ENCODE data around the gene DTNA.

The DTNA gene

GRCh38 chr18:34828093-34828492, 118.0 kb downstream of the DTNA start:
- Histone ChIP-seq H3K9me3 (ENCODE audit: severe bottlenecking) (no peaks in the 10 kb centered on the region), H3K36me3 (no peaks in the 10 kb centered on the region), H3K4me3 (ENCODE audit: low read depth, low read length) (no peak overlapping the region), H3K27ac (no peak overlapping the region), H3K27me3 (ENCODE audit: insufficient read depth, low read depth, severe bottlenecking) (no peaks in the 10 kb centered on the region)
- no peak for DNase-seq
- no peak for TF ChIP-seq CTCF (IDR thresholded peaks at IDR 0.05; ENCODE audit: low read depth, low read length)

- Histone ChIP-seq H3K36me3 (no peaks in the 10 kb centered on the region), H3K27ac (no peak overlapping the region), H3K27me3 (ENCODE audit: insufficient read depth, low read depth, severe bottlenecking) (peaks cover 3% of the 10 kb centered on the region), H3K4me3 (ENCODE audit: low read depth, low read length) (no peak overlapping the region), H3K9me3 (ENCODE audit: severe bottlenecking) (no peaks in the 10 kb centered on the region)
- no peak for DNase-seq
- TF ChIP-seq CTCF (IDR thresholded peaks at IDR 0.05; ENCODE audit: low read depth, low read length), result no peak
These were observed 124.8 kb downstream of the DTNA start for GRCh38 chr18:34834897-34835296.

GRCh38 chr18:34835466-34835865, 125.4 kb downstream of the DTNA start:
- no peak for DNase-seq
- Histone ChIP-seq H3K27me3 (ENCODE audit: insufficient read depth, low read depth, severe bottlenecking) (peaks cover 3% of the 10 kb centered on the region), H3K27ac (no peak overlapping the region), H3K4me3 (ENCODE audit: low read depth, low read length) (no peak overlapping the region), H3K36me3 (no peaks in the 10 kb centered on the region), H3K9me3 (ENCODE audit: severe bottlenecking) (no peaks in the 10 kb centered on the region)
- TF ChIP-seq CTCF (IDR thresholded peaks at IDR 0.05; ENCODE audit: low read depth, low read length), result no peak

GRCh38 chr18:34837769-34838272, 127.7 kb downstream of the DTNA start:
- peaks cover 3% of the 10 kb centered on the region for H3K27me3 ChIP-seq (ENCODE audit: insufficient read depth, low read depth, severe bottlenecking)
- H3K4me3 ChIP-seq (ENCODE audit: low read depth, low read length), result no peak overlapping the region
- TF ChIP-seq CTCF (IDR thresholded peaks at IDR 0.05; ENCODE audit: low read depth, low read length), result no peak
- no peaks in the 10 kb centered on the region for H3K36me3 ChIP-seq
- no peak overlapping the region for H3K27ac ChIP-seq
- DNase-seq, result no peak
- H3K9me3 ChIP-seq (ENCODE audit: severe bottlenecking), result no peaks in the 10 kb centered on the region

- DNase-seq, result no peak
- no peak for TF ChIP-seq CTCF (IDR thresholded peaks at IDR 0.05; ENCODE audit: low read depth, low read length)
- no peak overlapping the region for H3K4me3 ChIP-seq (ENCODE audit: low read depth, low read length)
These were observed 128.6 kb downstream of the DTNA start for GRCh38 chr18:34838669-34839068.

GRCh38 chr18:34840256-34840826, 130.2 kb downstream of the DTNA start:
- no peaks in the 10 kb centered on the region for H3K27me3 ChIP-seq (ENCODE audit: insufficient read depth, low read depth, severe bottlenecking)
- no peak overlapping the region for H3K27ac ChIP-seq
- no peaks in the 10 kb centered on the region for H3K9me3 ChIP-seq (ENCODE audit: severe bottlenecking)
- TF ChIP-seq CTCF (IDR thresholded peaks at IDR 0.05; ENCODE audit: low read depth, low read length), result no peak
- DNase-seq, result no peak
- H3K4me3 ChIP-seq (ENCODE audit: low read depth, low read length), result no peak overlapping the region
- no peaks in the 10 kb centered on the region for H3K36me3 ChIP-seq

More at GRCh38 chr18:34838669-34839068, 128.6 kb downstream of the DTNA start:
- Histone ChIP-seq H3K27me3 (ENCODE audit: insufficient read depth, low read depth, severe bottlenecking) (peaks cover 3% of the 10 kb centered on the region), H3K36me3 (no peaks in the 10 kb centered on the region), H3K27ac (no peak overlapping the region), H3K9me3 (ENCODE audit: severe bottlenecking) (no peaks in the 10 kb centered on the region)
